BJ (cell line): ENCODE measurements around the gene ZNF148. TPM values are rescaled to one million over a fixed set of nuclear protein-coding genes. Genes with fewer than 3 reads are reported as not detected.
A peak's percentile ranks its signal among the peaks of the same experiment; 100 is the strongest.

Source experiments
- CTCF ChIA-PET: fragments of 350-600 bp; formaldehyde crosslinking; extraction: SDS; loops from one replicate; lab custom pipeline; 2021; ENCODE audit warnings: antibody characterized with exemption, inconsistent platforms; lab: Yijun Ruan, JAX
- POLR2A ChIA-PET: fragments of 300-600 bp; sonication (Branson Sonifier 250); formaldehyde crosslinking; extraction: SDS; loops from one replicate; lab custom pipeline; 2021; ENCODE audit warnings: antibody characterized with exemption; lab: Charles Lee
- DNase-seq: peaks from one replicate; pipeline ENCODE4 v3.0.0-alpha.2; 2011; ENCODE audit warnings: low read depth
- H3K27me3 ChIP-seq: 2 replicates; pipeline ENCODE4 v1.6.0; 2011; ENCODE audit warnings: low read length; ENCODE audit not compliant: control insufficient read depth, insufficient read depth
- H3K36me3 ChIP-seq: 2 replicates; pipeline ENCODE4 v1.5.1; 2011; ENCODE audit warnings: low read length; ENCODE audit not compliant: control insufficient read depth, insufficient read depth
- H3K4me3 ChIP-seq: 2 replicates; pipeline ENCODE4 v1.5.1; 2011; ENCODE audit warnings: low read depth, mild to moderate bottlenecking, control low read depth, low read length
- polyA plus RNA-seq: library from polyadenylated mRNA; depleted of rRNA; stranded (reverse); fragments of >200 nt; gene quantifications from 2 replicates; pipeline ENCODE4 v1.2.3, GENCODE V29; 2011
- TF ChIP-seq, protein P1 (sequence below): IDR thresholded peaks from 2 replicates; pipeline ENCODE4 v1.5.1; 2011; ENCODE audit warnings: low read depth, mild to moderate bottlenecking, control low read depth, inconsistent platforms, low read length, moderate library complexity; ENCODE audit not compliant: insufficient read depth

The ZNF148 gene
- polyA plus RNA-seq, 1 experiment: 18.4 TPM

- H3K4me3 ChIP-seq: no peak overlapping the region
- no peaks in the 10 kb centered on the region for H3K27me3 ChIP-seq
- ChIA-PET POLR2A (no interaction called here), CTCF (no interaction called here)
- H3K36me3 ChIP-seq: no peaks in the 10 kb centered on the region
- TF ChIP-seq, protein P1, sequence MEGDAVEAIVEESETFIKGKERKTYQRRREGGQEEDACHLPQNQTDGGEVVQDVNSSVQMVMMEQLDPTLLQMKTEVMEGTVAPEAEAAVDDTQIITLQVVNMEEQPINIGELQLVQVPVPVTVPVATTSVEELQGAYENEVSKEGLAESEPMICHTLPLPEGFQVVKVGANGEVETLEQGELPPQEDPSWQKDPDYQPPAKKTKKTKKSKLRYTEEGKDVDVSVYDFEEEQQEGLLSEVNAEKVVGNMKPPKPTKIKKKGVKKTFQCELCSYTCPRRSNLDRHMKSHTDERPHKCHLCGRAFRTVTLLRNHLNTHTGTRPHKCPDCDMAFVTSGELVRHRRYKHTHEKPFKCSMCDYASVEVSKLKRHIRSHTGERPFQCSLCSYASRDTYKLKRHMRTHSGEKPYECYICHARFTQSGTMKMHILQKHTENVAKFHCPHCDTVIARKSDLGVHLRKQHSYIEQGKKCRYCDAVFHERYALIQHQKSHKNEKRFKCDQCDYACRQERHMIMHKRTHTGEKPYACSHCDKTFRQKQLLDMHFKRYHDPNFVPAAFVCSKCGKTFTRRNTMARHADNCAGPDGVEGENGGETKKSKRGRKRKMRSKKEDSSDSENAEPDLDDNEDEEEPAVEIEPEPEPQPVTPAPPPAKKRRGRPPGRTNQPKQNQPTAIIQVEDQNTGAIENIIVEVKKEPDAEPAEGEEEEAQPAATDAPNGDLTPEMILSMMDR: no peak
- DNase-seq: no peak
These were observed 3.6 kb upstream of the ZNF148 start for GRCh38 chr3:125378762-125379161.

GRCh38 chr3:125375950-125376679, 990 bp upstream of the ZNF148 start:
- Histone ChIP-seq H3K4me3 (peak overlapping the region; percentile 78), H3K36me3 (no peaks in the 10 kb centered on the region), H3K27me3 (no peaks in the 10 kb centered on the region)
- no peak for DNase-seq
- CTCF ChIA-PET: interaction anchor here (0.8 to 0.9 kb wide), 2 partner anchors 59 to 175 kb away, joined by 3 read pairs; no protein-coding TSS in a partner anchor
- TF ChIP-seq, protein P1: no peak
- POLR2A ChIA-PET: no interaction called here

- DNase-seq: no peak
- POLR2A ChIA-PET: no interaction called here
- CTCF ChIA-PET: no interaction called here
- Histone ChIP-seq H3K27me3 (no peaks in the 10 kb centered on the region), H3K36me3 (no peaks in the 10 kb centered on the region), H3K4me3 (peak overlapping the region; percentile 78)
- TF ChIP-seq, protein P1: no peak
These were observed 577 bp downstream of the ZNF148 start for GRCh38 chr3:125374501-125374995.

- TF ChIP-seq, protein P1: no peak
- Histone ChIP-seq H3K36me3 (no peaks in the 10 kb centered on the region), H3K4me3 (no peak overlapping the region), H3K27me3 (no peaks in the 10 kb centered on the region)
- ChIA-PET POLR2A (no interaction called here), CTCF (interaction anchor here (2.3 kb wide), 1 partner anchor 71 kb away, joined by 6 read pairs; no protein-coding TSS in a partner anchor)
- DNase-seq: no peak
These were observed 7.5 kb downstream of the ZNF148 start for GRCh38 chr3:125367403-125368230.

- CTCF ChIA-PET: interaction anchor here (0.6 to 2.3 kb wide), 2 partner anchors 73 to 607 kb away, joined by 5 to 6 read pairs; no protein-coding TSS in a partner anchor
- POLR2A ChIA-PET: interaction anchor here (0.6 kb wide), 1 partner anchor 93 kb away, joined by 4 read pairs; no protein-coding TSS in a partner anchor
- Histone ChIP-seq H3K36me3 (no peaks in the 10 kb centered on the region), H3K4me3 (no peak overlapping the region), H3K27me3 (no peaks in the 10 kb centered on the region)
- TF ChIP-seq, protein P1: no peak
- no peak for DNase-seq
These were observed 9.0 kb downstream of the ZNF148 start for GRCh38 chr3:125366132-125366531.
